ENCODE measurements around the gene OAF.

The OAF gene

DNA sequence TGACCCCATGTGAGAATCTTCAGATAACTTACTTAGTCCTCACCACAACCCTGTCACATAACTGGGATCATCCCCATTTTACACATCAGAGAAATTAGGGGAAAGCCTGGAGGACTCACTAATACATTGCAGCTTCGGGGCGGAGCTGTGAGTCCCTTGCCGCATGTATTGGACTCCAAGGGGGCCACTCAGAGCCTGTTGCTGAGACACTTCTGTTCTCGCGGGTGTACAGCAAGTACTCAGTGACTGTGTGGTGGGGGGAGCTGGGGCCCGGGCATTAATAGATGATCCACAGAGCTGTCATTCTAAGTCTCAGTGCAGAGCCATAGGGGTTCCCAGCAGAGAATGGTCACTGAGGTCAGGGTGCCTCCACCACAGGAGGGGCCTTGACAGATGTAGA is 13.5 kb downstream of the OAF start:
- DNase-seq, result no peak

DNA sequence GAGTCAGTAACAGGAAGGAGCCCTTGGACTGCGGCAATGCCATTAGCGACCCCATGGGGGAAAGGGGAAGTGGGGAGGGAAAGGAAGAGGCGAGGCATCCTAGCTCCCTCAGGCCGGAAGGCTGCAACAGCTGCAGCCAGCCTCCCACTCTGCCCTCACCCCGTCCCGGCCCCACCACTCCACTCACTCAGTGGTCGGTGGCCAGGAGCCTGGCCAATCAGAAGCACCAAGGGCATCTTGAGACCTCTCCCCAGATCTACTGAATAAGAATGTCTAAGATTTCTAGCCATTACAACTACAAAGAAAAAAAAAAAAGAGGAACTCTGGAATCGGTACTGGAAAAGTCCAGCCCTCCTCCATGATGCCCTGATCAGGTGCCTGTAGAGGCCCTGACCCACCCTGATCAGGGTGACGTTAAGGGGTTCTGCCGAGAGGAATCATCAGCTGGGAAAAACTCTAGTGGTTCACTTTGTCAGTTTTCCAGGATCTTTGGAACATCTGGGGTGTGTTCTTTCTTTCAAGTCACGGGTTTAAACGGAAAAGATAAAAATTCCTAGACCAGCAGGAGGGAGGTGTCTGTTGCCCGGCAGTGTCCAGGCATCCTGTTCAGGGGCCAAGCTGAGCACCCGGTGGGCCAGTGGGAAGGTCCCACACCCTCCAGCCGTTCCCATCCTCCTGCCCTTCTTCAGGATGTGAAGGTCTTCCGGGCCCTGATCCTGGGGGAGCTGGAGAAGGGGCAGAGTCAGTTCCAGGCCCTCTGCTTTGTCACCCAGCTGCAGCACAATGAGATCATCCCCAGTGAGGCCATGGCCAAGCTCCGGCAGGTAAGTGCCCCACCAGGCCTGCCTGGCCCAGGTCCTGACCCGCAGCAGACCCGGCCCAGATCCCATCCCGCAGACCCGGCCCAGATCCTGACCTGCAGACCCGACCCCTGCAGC is 14.4 kb downstream of the OAF start:
- no peak for DNase-seq

DNA sequence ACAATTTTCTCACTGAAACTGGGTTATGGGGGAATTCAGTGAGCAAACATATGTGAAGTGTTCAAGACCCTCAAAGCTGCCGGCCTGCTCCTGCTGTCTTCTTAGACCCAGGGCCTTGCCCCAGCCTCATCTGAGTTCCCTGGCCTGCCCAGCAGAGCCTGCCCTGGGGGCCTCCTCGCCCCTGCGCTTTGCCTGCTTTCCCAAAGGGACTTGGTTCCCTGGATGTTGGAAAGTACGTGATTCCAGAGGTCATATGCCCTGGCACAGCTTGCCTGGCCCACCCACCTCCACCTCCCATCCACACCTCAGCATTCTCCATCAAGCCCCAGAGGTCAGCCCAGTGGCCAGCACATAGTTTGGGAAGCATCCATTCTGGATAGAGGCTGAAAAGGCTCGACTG is 15.4 kb downstream of the OAF start:
- no peak for DNase-seq

DNA sequence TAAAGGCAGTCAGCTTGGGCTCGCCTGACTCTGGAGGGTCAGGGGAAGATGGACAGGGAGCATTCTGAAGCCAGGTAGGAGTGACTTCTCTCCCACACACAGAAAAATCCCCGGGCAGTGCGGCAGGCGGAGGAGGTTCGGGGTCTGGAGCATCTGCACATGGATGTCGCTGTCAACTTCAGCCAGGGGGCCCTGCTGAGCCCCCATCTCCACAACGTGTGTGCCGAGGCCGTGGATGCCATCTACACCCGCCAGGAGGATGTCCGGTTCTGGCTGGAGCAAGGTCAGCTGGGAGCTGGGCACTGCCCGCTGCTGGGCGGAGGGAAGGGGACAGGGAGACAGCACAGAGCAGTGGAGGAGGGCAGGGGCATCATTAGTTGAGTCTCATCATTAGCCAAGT is 15.9 kb downstream of the OAF start:
- DNase-seq, result no peak

DNA sequence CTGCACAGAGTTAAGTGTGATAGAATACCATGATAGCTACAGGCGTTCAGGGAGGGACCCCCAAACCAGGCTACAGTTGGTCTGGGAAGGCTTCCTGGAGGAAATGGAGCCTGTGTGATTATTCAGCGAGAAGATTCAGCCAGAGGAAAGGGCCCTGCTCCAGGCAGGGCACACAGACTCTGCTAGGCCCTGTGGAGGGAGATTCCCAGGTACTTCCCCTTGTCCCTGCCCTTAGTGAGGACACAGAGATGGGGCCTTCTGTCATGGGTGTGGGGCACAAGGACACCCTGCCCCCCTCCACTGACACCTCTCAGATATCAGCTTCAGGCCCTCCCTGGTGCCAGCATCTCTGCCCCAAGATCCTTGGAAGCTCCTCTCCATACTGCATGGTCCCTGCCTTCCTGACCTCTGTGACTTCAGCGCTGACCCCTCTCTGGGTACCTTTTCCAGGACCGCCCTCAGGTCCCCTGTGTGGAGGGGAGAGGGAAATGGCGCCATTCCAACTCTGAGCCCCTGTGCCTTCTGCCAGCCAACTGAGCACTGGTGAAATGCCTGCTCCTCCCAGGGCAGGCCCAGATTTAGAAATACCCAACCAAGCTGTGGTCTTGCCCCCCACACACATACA is 16.5 kb downstream of the OAF start:
- no peak for DNase-seq

DNA sequence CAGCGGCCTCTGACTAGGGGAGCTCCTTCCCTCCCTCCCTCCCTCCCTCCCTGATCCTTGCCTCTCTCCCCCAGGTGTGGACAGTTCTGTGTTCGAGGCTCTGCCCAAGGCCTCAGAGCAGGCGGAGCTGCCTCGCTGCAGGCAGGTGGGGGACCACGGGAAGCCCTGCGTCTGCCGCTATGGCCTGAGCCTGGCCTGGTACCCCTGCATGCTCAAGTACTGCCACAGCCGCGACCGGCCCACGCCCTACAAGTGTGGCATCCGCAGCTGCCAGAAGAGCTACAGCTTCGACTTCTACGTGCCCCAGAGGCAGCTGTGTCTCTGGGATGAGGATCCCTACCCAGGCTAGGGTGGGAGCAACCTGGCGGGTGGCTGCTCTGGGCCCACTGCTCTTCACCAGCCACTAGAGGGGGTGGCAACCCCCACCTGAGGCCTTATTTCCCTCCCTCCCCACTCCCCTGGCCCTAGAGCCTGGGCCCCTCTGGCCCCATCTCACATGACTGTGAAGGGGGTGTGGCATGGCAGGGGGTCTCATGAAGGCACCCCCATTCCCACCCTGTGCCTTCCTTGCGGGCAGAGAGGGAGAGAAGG is 18.1 kb downstream of the OAF start:
- peak in 1 of 2 experiments; percentile 10 for DNase-seq

DNA sequence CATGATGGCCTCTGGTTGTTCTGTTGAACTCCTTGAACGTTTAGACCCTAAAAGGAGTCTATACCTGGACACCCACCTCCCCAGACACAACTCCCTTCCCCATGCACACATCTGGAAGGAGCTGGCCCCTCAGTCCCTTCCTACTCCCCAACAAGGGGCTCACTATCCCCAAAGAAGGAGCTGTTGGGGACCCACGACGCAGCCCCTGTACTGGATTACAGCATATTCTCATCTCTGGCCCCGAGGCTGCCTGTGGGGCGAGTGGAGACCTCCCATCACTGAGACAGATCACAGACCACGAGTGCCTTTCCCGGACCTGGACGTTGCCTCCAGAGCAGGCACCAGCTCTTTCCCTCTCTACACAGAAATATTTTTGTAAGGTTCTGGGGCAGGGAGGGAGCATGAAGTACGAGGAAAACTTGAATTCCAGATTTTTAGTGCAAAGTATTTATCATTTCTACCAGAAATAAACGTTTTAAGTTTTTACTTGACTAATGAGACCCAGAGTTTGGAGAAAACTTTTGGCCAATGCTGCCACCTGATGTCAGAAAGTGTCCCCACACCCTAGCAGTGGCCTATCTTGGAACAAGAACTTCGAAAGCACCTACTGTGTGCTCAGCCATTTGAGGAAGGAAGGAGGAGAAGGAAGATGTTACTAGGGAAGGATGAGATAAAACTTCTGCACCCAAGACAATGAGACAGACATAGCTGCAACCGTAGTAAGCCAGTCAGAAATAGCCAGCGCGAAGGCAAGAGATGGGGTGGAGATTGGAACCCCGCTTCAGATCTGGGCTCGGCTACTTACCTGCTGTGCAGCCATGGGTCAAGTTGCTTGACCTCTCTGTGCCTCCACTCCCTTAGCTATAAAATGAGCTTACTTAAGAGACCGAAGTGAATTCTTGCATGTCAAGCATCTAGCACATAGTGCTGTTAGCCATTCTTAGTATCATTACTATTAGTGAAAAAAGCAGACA is 18.9 kb downstream of the OAF start:
- peak in 1 of 2 experiments; percentile 18 for DNase-seq

DNA sequence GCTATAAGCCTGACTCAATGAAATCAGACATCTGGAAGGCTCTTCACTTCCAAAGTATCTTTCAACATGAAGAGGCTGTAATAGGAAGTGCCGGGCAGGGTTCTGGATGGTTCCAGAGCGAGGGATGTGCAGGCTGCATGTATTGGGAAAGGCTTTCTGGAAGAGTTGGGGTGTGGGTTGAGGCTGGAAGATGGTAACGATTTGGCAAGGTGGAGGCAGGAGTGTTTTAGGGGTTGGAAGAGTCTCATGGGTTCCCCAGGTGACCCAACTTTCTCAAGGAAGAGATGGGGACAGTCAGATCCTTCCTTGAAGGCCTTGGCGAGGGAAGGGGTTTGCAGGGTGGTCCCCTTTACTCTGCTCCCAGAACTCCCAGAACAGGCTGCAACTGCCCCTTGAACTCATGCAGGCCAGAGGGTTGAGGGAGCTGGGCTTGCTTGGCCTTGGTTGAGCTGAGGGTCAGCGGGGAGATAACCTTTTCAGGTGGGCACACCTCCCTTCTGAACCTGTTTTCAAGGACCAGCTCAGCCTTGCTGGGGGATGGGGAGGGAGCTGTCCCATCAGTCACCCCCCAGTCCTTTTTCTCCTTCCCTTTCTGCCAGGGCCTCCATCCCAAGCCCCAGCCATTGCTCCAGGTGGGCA is 19.7 kb downstream of the OAF start:
- no peak for DNase-seq

DNA sequence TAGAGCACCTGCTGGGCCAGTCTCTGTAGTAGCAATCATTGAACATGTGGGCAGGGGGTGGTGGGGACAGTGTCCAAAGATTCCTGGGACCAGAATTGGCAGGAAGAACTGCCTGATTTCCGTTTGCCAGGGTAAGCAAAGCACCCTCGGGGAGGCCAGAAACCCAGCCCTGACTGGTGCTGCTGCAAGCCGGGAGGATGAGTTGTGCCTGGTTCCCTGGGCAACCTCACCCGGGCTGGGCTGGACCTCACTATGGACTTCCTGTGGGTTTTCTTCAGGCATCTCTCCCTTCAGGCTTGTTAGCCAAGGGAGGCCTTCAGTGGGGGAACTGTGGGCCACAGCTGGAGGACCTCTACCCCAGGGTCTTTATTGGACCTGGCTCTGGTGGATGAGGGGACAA is 21.1 kb downstream of the OAF start:
- DNase-seq, result no peak

DNA sequence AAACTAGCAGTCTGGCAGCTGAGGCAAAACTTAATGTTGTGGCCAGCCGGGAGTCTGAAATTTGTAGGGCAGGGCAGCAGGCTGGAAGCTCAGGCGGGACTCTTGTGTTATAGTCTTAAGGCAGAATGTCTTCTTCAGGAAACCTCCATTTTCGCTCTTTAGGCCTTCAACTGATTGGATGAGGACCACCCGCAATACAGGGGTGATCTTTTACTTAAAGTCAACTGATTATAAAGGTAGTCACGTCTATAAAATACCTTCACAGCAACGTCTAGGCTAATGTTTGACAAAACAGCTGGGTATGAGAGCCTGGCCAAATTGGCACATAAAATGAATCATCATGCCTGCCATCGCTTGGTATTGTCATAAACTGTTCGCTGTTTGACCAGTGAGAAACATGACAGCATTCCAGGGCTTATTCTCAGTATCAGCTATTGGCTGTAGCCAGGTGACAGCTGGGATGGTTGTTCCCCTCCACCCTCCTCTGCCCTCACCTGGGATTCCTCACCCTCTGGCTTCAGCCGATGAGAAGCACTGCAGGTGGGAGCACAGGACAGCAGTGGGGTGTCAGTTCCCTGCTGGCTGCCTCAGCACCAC is 22.5 kb downstream of the OAF start:
- DNase-seq, result no peak

DNA sequence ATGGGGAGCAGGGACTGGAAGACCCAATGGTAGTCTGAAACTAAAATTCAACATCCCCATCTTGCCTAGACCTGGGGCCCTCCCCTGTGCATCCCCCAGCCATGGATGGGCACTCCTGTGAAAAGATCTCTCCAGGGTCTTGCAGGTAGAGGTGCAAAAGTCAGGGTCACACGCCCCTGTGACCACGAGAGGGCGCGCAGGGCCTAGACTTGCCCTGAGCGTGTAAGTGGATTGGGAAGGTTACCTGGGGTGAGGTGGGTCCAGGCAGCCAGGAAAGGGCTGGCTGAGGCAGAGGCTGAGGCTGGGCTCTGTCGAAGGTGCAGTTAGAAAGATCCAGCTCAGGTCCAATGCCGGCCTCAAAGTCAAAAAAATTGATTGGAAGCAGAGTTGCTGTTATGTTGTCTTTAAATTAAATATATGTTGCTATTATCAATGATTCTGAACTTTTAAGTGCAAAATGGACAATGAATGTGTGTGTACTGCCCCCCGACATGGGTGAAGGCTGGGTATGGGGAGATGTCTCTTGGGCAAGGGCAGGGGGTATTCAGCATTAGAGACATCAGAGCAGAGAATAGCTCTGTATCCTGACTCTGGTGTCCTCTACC is 24.3 kb downstream of the OAF start:
- peak; percentile 4 to 64 for DNase-seq

DNA sequence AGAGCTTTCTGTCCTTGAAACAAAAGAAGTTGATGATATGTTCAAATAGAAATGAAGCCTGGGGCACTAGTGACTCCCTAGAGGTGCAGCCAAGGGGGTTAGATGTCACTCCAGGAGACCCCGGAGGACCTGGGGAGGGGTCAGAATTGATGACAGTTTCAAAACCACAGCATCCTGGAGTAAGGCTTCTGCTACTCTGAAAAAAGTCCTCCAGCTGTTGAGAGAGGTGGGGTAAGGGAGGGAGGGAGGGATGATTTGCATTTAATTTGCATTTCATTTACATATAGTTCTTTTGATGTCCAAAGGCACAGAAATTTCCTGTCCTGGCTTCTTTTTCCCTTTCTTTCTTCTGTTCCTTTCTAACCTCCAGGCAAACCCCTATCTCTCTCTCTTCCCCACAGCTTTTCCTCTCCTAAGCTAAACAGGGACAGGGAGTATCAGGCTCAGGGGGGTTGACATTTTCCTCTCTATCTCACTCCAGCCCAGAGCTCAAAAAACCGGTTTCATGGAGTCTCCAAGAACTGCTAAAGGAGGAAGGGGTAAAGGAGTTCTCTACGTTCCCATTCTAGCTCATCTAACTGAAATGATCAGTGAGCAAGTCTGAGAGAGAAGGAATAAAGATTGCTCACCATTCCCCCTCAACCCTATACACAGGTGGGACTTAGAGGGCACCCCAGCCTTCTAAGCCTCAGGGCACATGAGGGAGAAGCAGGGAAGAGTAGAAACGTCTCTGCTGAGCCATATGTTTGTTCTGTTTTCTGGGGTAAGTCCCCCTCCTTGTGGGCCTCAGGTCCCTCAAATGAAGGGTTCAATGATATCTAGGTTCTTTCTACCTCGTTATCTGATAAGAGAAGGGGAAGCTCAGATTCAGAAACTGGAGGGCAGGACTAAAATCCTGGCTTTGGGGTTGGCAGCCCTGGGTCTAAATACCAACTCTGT is 25.6 kb downstream of the OAF start:
- DNase-seq, result no peak

DNA sequence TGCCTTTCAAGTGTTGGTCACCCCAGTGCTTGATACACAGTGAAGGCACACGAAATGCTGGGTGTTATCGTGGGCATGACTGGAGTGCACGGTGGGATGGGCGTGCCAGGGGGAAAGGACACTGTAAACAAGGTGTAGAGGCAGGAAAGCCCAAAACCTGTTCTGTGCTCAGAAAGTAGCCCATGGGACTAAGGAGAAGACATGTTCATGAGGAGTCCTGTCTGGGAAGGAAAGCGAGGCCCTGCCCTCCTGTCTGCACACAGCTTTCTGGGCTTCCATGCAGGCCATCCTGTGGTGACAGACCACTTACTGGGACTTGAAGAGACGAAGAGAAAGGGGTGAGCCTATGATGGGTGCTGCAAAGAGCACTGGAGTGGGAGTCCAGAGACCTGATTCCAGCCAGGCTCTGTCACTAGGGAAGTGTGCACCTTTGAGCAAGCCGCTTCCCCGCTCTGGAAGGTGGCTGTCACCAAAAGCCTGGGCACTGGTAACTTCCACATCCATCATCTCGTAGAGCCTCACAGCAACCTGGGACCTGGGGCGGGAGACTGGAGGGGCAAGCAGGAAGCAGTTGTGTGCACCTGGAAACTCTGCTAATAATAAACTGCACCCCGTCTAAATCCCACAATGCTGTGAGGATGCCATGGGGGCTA is 28.3 kb downstream of the OAF start:
- DNase-seq, result no peak

DNA sequence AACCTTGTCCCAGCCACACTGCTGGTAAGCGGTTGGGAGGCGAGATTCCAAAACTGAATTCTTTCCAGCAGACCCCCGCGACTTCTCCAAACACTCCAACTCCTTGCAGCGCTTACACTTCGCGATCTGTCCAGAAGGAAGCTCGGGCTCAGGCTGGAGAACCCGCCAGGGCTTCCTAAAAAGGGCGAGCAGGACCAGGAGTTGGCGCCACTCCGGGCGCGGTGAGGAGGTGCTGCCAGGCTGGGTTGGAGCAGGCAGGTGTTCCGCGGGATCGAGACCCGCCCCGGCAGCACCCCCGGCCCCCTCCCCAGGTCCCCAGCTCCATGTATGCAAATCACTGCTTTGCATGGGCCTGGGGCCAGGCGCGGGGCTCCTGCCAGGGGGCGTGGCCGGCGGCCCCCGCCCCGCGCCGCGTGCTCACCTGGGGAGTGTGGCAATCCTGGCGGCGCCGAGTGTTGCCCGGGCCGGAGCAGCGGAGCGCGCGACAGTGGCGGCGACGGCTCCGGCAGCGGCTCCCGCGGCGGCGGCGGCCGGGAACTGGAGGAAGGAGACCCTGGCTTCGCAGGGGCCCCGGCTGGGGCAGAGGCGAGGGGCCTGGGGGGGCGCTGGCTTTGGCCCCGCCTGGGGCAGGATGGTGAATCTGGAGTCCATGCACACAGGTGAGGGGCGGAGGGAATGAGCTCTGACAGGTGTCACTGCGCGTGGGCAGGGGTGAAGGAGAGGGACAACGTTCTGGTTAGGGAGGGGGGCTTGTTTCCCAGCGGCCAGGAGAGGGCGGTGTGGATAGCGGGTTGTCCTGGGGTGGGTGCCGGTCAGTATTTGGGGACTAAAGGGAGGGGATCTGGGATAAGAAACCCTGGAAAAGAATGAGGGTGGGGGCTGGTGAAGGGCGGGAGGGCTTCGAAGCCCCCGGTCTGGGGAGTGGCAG is 29.1 kb downstream of the OAF start, which contains the start of gene POU2F3:
TSS of gene POU2F3 (plus strand) at position 428 of the 928 bp plus-strand sequence. CDS start at position 632, 204 bp downstream.
- peak in 1 of 2 experiments; percentile 9 for DNase-seq

DNA sequence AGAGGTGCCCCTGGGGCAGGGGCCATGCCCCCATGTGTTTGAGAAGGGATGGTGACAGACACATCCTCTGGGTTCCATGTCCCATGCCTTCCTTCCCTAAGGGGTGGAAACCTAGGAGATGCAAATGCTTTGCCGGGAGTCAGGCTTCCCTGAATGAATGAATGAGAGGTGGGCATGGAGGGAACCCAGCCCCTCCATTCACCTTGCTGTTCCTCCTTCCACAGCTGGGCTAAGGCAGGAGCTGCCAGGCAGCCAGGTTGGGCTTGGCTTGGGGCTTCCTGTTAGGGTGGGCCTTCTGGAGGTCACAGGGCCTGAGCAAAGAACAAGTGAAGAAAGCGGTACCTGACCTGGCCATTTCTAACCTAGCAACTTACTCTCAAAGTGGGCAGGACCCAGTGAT is 30.0 kb downstream of the OAF start:
- DNase-seq, result no peak

DNA sequence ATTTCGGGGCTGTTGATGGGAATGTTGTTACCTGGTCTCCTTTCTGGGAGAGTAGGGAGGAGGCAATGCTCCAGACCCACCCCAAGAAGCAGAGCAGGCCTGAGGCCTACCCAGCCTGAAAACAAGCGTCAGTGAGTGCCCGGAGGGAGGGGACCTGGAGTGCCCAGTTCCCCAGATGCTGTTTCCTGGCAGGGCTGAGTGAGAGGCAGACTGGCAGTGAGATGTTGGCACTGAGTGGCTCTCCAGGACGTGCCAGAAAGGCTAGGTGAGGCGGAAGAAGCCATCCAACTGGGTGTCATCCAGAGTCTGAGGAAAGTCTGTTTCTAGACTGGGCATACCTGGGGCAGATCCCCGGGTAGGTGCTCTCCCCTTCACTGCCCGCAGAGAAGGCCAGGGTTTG is 30.4 kb downstream of the OAF start:
- DNase-seq, result no peak

DNA sequence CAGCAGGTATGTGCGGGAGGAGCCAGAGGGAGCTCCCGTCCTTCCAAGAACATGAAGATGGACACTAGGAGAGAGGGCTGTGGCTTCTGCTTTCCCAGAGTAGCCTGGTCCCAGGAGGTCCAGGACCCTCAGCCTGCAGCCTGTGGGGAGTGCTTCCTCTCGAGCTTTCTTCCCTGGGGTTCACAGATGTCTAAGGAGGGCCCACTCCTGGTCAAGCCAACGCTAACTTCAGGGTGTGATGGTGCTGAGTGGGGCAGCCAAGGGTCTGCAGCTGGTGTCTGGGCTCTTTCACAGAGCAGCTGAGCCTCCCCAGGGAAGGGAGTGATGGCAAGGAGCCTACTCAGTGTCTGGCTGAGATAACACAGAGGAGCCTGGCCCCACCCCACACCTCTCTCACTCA is 32.4 kb downstream of the OAF start:
- DNase-seq, result no peak
